ENCODE measurements around the gene NKIRAS1. TPM values are rescaled to one million over a fixed set of nuclear protein-coding genes. Genes with fewer than 3 reads are reported as not detected.

NKIRAS1 gene
- total RNA-seq, 1 experiment from 2014 or later, result 7.3 TPM

GRCh38 chr3:23964537-23965235 lies 47.9 kb upstream of the NKIRAS1 start:
- no peak overlapping the region for H3K27ac Mint-ChIP-seq
- no peaks in the 10 kb centered on the region for H3K9me3 Mint-ChIP-seq
- DNase-seq (ENCODE audit: low spot score) (no peak), ATAC-seq (no peak)
- ChIA-PET POLR2A (interaction anchor here (0.6 to 0.7 kb wide), 2 partner anchors 9 to 17 kb away, joined by 5 to 6 read pairs; no protein-coding TSS in a partner anchor), CTCF (interaction anchor here (0.6 kb wide), 3 partner anchors 9 to 556 kb away, joined by 3 read pairs; no protein-coding TSS in a partner anchor)
- H3K4me3 Mint-ChIP-seq, result no peak overlapping the region
- TF ChIP-seq, protein P1, sequence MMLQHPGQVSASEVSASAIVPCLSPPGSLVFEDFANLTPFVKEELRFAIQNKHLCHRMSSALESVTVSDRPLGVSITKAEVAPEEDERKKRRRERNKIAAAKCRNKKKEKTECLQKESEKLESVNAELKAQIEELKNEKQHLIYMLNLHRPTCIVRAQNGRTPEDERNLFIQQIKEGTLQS (CRISPR knock-in tag; conservative IDR thresholded peaks at IDR 0.05), result no peak
- no peak for TF ChIP-seq CDX4 (CRISPR knock-in tag; IDR thresholded peaks at IDR 0.05; ENCODE audit: borderline replicate concordance)
- TF ChIP-seq, protein P2, sequence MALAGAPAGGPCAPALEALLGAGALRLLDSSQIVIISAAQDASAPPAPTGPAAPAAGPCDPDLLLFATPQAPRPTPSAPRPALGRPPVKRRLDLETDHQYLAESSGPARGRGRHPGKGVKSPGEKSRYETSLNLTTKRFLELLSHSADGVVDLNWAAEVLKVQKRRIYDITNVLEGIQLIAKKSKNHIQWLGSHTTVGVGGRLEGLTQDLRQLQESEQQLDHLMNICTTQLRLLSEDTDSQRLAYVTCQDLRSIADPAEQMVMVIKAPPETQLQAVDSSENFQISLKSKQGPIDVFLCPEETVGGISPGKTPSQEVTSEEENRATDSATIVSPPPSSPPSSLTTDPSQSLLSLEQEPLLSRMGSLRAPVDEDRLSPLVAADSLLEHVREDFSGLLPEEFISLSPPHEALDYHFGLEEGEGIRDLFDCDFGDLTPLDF (CRISPR knock-in tag; IDR thresholded peaks at IDR 0.05), result no peak
- no peak for TF ChIP-seq ZNF263 (CRISPR knock-in tag; IDR thresholded peaks at IDR 0.05; ENCODE audit: low read depth)
- no peak for TF ChIP-seq ZNF121 (CRISPR knock-in tag; IDR thresholded peaks at IDR 0.05)
- no peak for TF ChIP-seq JAZF1 (CRISPR knock-in tag; IDR thresholded peaks at IDR 0.05)
- TF ChIP-seq, protein P3, sequence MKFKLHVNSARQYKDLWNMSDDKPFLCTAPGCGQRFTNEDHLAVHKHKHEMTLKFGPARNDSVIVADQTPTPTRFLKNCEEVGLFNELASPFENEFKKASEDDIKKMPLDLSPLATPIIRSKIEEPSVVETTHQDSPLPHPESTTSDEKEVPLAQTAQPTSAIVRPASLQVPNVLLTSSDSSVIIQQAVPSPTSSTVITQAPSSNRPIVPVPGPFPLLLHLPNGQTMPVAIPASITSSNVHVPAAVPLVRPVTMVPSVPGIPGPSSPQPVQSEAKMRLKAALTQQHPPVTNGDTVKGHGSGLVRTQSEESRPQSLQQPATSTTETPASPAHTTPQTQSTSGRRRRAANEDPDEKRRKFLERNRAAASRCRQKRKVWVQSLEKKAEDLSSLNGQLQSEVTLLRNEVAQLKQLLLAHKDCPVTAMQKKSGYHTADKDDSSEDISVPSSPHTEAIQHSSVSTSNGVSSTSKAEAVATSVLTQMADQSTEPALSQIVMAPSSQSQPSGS (CRISPR knock-in tag; IDR thresholded peaks at IDR 0.05; ENCODE audit: borderline replicate concordance, low read depth), result no peak
- TF ChIP-seq ZNF671 (CRISPR knock-in tag; IDR thresholded peaks at IDR 0.05), result no peak
- TF ChIP-seq, protein P4, sequence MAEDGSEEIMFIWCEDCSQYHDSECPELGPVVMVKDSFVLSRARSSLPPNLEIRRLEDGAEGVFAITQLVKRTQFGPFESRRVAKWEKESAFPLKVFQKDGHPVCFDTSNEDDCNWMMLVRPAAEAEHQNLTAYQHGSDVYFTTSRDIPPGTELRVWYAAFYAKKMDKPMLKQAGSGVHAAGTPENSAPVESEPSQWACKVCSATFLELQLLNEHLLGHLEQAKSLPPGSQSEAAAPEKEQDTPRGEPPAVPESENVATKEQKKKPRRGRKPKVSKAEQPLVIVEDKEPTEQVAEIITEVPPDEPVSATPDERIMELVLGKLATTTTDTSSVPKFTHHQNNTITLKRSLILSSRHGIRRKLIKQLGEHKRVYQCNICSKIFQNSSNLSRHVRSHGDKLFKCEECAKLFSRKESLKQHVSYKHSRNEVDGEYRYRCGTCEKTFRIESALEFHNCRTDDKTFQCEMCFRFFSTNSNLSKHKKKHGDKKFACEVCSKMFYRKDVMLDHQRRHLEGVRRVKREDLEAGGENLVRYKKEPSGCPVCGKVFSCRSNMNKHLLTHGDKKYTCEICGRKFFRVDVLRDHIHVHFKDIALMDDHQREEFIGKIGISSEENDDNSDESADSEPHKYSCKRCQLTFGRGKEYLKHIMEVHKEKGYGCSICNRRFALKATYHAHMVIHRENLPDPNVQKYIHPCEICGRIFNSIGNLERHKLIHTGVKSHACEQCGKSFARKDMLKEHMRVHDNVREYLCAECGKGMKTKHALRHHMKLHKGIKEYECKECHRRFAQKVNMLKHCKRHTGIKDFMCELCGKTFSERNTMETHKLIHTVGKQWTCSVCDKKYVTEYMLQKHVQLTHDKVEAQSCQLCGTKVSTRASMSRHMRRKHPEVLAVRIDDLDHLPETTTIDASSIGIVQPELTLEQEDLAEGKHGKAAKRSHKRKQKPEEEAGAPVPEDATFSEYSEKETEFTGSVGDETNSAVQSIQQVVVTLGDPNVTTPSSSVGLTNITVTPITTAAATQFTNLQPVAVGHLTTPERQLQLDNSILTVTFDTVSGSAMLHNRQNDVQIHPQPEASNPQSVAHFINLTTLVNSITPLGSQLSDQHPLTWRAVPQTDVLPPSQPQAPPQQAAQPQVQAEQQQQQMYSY (CRISPR knock-in tag; IDR thresholded peaks at IDR 0.05), result no peak
- no peak for TF ChIP-seq TEAD4 (CRISPR knock-in tag; IDR thresholded peaks at IDR 0.05)
- no peak for TF ChIP-seq ETV6 (CRISPR knock-in tag; IDR thresholded peaks at IDR 0.05)
- H3K4me1 Mint-ChIP-seq, result no peaks in the 10 kb centered on the region
- H3K27me3 Mint-ChIP-seq (ENCODE audit: low read depth), result no peaks in the 10 kb centered on the region
- peaks cover 57% of the 10 kb centered on the region for H3K36me3 Mint-ChIP-seq

DNA sequence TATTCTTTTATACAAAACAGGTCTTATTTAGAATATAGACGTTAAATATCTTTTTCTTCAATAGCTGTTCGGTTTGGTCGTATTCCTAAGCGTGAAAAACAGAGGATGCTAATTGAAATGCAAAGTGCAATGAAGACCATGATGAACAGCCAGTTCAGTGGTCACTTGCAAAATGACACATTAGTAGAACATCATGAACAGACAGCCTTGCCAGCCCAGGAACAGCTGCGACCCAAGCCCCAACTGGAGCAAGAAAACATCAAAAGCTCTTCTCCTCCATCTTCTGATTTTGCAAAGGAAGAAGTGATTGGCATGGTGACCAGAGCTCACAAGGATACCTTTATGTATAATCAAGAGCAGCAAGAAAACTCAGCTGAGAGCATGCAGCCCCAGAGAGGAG lies 45.1 kb upstream of the NKIRAS1 start:
- no peak overlapping the region for H3K27ac Mint-ChIP-seq

More for the DNA sequence above, 45.1 kb upstream of the NKIRAS1 start:
- H3K27me3 Mint-ChIP-seq (ENCODE audit: low read depth), result no peaks in the 10 kb centered on the region
- no peak for TF ChIP-seq STAT6 (CRISPR knock-in tag; conservative IDR thresholded peaks at IDR 0.05; ENCODE audit: low read depth)
- no peak for TF ChIP-seq ZNF138 (CRISPR knock-in tag; conservative IDR thresholded peaks at IDR 0.05)
- TF ChIP-seq ZBTB43 (CRISPR knock-in tag; IDR thresholded peaks at IDR 0.05), result no peak
- no peak for TF ChIP-seq SMAD3 (CRISPR knock-in tag; IDR thresholded peaks at IDR 0.05; ENCODE audit: borderline replicate concordance)
- ChIA-PET POLR2A (no interaction called here), CTCF (interaction anchor here (0.6 kb wide), 1 partner anchor 519 kb away, joined by 5 read pairs; no protein-coding TSS in a partner anchor)
- no peak for DNase-seq (ENCODE audit: low spot score)
- H3K36me3 Mint-ChIP-seq, result peaks cover 52% of the 10 kb centered on the region
- no peak for ATAC-seq
- no peaks in the 10 kb centered on the region for H3K9me3 Mint-ChIP-seq
- no peaks in the 10 kb centered on the region for H3K4me1 Mint-ChIP-seq
- no peak overlapping the region for H3K4me3 Mint-ChIP-seq

Data from WTC11 (cell line).